Measurements from ENCODE around the gene TTC36. TPM values are rescaled to one million over a fixed set of nuclear protein-coding genes. Genes with fewer than 3 reads are reported as not detected.
"Not testable (repeated sequence)": the region's sequence is repeated elsewhere in the genome, so short reads cannot be mapped to it uniquely, and the experiment has no call there.

The TTC36 gene
- total and polyA plus RNA-seq, 3 experiments from 2014 or later = 0.44 to 0.59 TPM; not detected in 1

DNA sequence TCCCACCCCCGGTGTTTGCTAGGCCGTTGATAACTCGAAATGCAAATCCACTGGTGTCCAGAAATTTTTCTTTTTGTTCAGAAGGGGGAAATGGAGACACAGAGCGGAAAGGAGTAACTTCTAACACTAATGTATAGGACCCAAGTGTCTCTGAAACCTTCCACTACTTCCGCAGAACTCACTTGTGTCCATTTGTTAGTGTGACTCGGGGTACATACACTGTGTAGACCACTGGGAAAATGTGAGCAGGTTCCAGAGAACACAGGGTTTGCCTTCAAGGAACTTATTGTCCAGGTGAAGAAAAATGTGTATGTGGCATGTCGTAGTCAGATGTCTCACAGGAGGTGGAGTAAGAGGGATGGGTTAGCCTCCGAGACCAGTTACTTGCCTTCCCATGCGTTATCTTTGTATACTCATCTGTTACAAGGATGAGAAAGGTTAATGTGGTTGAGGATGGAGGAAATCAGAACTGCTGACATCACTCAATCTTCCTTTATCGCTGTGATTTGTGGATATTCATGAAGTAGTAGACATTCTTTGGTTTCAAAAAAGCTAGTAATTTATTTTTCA, 45.8 kb downstream of the TTC36 start:
- Mint-ChIP-seq H3K4me3 (peak overlapping the region; percentile 87 to 99 (median 96)), H3K9me3 (no peaks in the 10 kb centered on the region), H3K36me3 (peaks cover 0 to 37% (median 0%) of the 10 kb centered on the region in 3 donors), H3K4me1 (peaks cover 50 to 61% (median 58%) of the 10 kb centered on the region in 3 donors), H3K27ac (peak overlapping the region; percentile 89 to 99 (median 98)), H3K27me3 (no peaks in the 10 kb centered on the region)
- no peaks in the 10 kb centered on the region for H3K9me3 ChIP-seq (ENCODE audit: low read length)
- H3K4me3 ChIP-seq (ENCODE audit: low read length) = peak overlapping the region; percentile 83
- no peaks in the 10 kb centered on the region for H3K27me3 ChIP-seq (ENCODE audit: insufficient read depth, low read length, poor library complexity, severe bottlenecking)
- CTCF ChIA-PET = interaction anchor here (0.7 to 1.5 kb wide), 3 partner anchors 34 to 54 kb away, joined by 3 read pairs; partner anchors contain the start of gene PHLDB1
- POLR2A ChIA-PET = interaction anchor here (0.6 to 1.5 kb wide), 4 partner anchors 34 to 217 kb away, joined by 3 to 9 read pairs (median 4); partner anchors contain the start of genes DDX6, PHLDB1 and TMEM25
- peak overlapping the region; percentile 98 for H3K27ac ChIP-seq (ENCODE audit: low read depth, low read length)
- peak in 3 of 5 donors; percentile 9 to 32 (median 22) for DNase-seq
- no peaks in the 10 kb centered on the region for H3K36me3 ChIP-seq (ENCODE audit: insufficient read depth, low read length)
- H3K4me1 ChIP-seq (ENCODE audit: insufficient read depth, low read length) = peaks cover 47% of the 10 kb centered on the region

GRCh38 chr11:118574636-118575035, 47.4 kb downstream of the TTC36 start:
- CTCF ChIA-PET = no interaction called here
- H3K4me1 ChIP-seq (ENCODE audit: insufficient read depth, low read length) = peaks cover 47% of the 10 kb centered on the region
- H3K27me3 Mint-ChIP-seq = no peaks in the 10 kb centered on the region
- H3K36me3 ChIP-seq (ENCODE audit: insufficient read depth, low read length) = no peaks in the 10 kb centered on the region
- H3K4me3 ChIP-seq (ENCODE audit: low read length) = no peak overlapping the region
- H3K27ac Mint-ChIP-seq = peak overlapping the region in 5 of 8 donors; percentile 12 to 78 (median 64)
- no peaks in the 10 kb centered on the region for H3K9me3 Mint-ChIP-seq
- H3K27me3 ChIP-seq (ENCODE audit: insufficient read depth, low read length, poor library complexity, severe bottlenecking) = no peaks in the 10 kb centered on the region
- POLR2A ChIA-PET = no interaction called here
- peaks cover 0 to 45% (median 2%) of the 10 kb centered on the region in 3 donors for H3K36me3 Mint-ChIP-seq
- H3K4me3 Mint-ChIP-seq = peak overlapping the region; percentile 50 to 85 (median 72)
- DNase-seq = no peak
- no peaks in the 10 kb centered on the region for H3K9me3 ChIP-seq (ENCODE audit: low read length)
- H3K27ac ChIP-seq (ENCODE audit: low read depth, low read length) = no peak overlapping the region
- peaks cover 58 to 73% (median 68%) of the 10 kb centered on the region in 3 donors for H3K4me1 Mint-ChIP-seq

- H3K4me1 Mint-ChIP-seq = peaks cover 52 to 74% (median 60%) of the 10 kb centered on the region in 3 donors
- POLR2A ChIA-PET; H3K27ac ChIP-seq (ENCODE audit: low read depth, low read length); H3K9me3 Mint-ChIP-seq; H3K27me3 Mint-ChIP-seq; DNase-seq; H3K4me3 ChIP-seq (ENCODE audit: low read length); H3K9me3 ChIP-seq (ENCODE audit: low read length); H3K4me3 Mint-ChIP-seq; H3K27me3 ChIP-seq (ENCODE audit: insufficient read depth, low read length, poor library complexity, severe bottlenecking): not testable (repeated sequence)
- Histone ChIP-seq H3K36me3 (ENCODE audit: insufficient read depth, low read length) (peaks cover 14% of the 10 kb centered on the region), H3K4me1 (ENCODE audit: insufficient read depth, low read length) (peaks cover 43% of the 10 kb centered on the region)
- peaks cover 3 to 51% (median 7%) of the 10 kb centered on the region in 3 donors for H3K36me3 Mint-ChIP-seq
- CTCF ChIA-PET = interaction anchor here (1.0 to 1.3 kb wide), 2 partner anchors 9 to 17 kb away, joined by 3 to 6 read pairs; no protein-coding TSS in a partner anchor
- peak overlapping the region in 1 of 8 donors; percentile 39 for H3K27ac Mint-ChIP-seq
Measured at GRCh38 chr11:118577995-118578394, 50.7 kb downstream of the TTC36 start.

Other genes starting within 250 kb of the TTC36 start
- gene CD3E, start 222.7 kb upstream of the TTC36 start, total RNA-seq = 100 to 1,000 TPM; 534 to 541 TPM
- 1,158 TPM for gene CD3E, start 222.7 kb upstream of the TTC36 start, polyA plus RNA-seq
- gene CD3D, start 184.8 kb upstream of the TTC36 start, total RNA-seq = 100 to 1,000 TPM; 426 to 438 TPM
- 1,253 TPM for gene CD3D, start 184.8 kb upstream of the TTC36 start, polyA plus RNA-seq
- 100 to 1,000 TPM; 167 to 170 TPM for gene CD3G, start 183.1 kb upstream of the TTC36 start, total RNA-seq
- 414 TPM for gene CD3G, start 183.1 kb upstream of the TTC36 start, polyA plus RNA-seq
- 10 to 100 TPM; 55.9 to 56.8 TPM for gene UBE4A, start 167.9 kb upstream of the TTC36 start, total RNA-seq
- 27.8 TPM for gene UBE4A, start 167.9 kb upstream of the TTC36 start, polyA plus RNA-seq
- gene ATP5MG, start 125.9 kb upstream of the TTC36 start, total RNA-seq = 100 to 1,000 TPM; 277 to 280 TPM
- 632 TPM for gene ATP5MG, start 125.9 kb upstream of the TTC36 start, polyA plus RNA-seq
- 10 to 100 TPM; 80.0 to 80.6 TPM for gene KMT2A, start 91.0 kb upstream of the TTC36 start, total RNA-seq
- 40.5 TPM for gene KMT2A, start 91.0 kb upstream of the TTC36 start, polyA plus RNA-seq
- 1 to 10 TPM; 7.0 to 8.3 TPM for gene TMEM25, start 3.7 kb downstream of the TTC36 start, total RNA-seq
- 12.1 TPM for gene TMEM25, start 3.7 kb downstream of the TTC36 start, polyA plus RNA-seq
- 10 to 100 TPM; 29.5 to 30.1 TPM for gene IFT46, start 38.5 kb downstream of the TTC36 start, total RNA-seq
- gene IFT46, start 38.5 kb downstream of the TTC36 start, polyA plus RNA-seq = 7.4 TPM
- 100 to 1,000 TPM; 149 to 154 TPM for gene ARCN1, start 44.9 kb downstream of the TTC36 start, total RNA-seq
- 148 TPM for gene ARCN1, start 44.9 kb downstream of the TTC36 start, polyA plus RNA-seq
- gene PHLDB1, start 80.1 kb downstream of the TTC36 start, total RNA-seq = 1 to 10 TPM; 1.9 to 2.4 TPM
- gene PHLDB1, start 80.1 kb downstream of the TTC36 start, polyA plus RNA-seq = 0.82 TPM
- gene TREH, start 152.2 kb downstream of the TTC36 start, total RNA-seq = not detected
- gene TREH, start 152.2 kb downstream of the TTC36 start, polyA plus RNA-seq = not detected

Data from CD8-positive, alpha-beta memory T cell (primary cell).